ENCODE measurements around the gene DEXI. TPM values are rescaled to one million over a fixed set of nuclear protein-coding genes. Genes with fewer than 3 reads are reported as not detected.

DEXI gene
- 10 to 100 TPM; 19.5 to 35.5 TPM for total RNA-seq
- 10 to 100 TPM; 22.1 to 33.9 TPM for polyA plus RNA-seq
- long read RNA-seq, donor 1, full-length matches to known transcripts: 33 of 33 reads
- long read RNA-seq, donor 1, partial matches to known transcripts: 0 of 33 reads
- long read RNA-seq, donor 1, other reads (novel, unspliced or antisense): 0 of 33 reads
- long read RNA-seq, donor 2, full-length matches to known transcripts: 15 of 25 reads
- long read RNA-seq, donor 2, partial matches to known transcripts: 10 of 25 reads
- long read RNA-seq, donor 2, other reads (novel, unspliced or antisense): 0 of 25 reads
- long read RNA-seq, donor 3, full-length matches to known transcripts: 10 of 10 reads
- long read RNA-seq, donor 3, partial matches to known transcripts: 0 of 10 reads
- long read RNA-seq, donor 3, other reads (novel, unspliced or antisense): 0 of 10 reads
- long read RNA-seq, donor 4, full-length matches to known transcripts: 15 of 31 reads
- long read RNA-seq, donor 4, partial matches to known transcripts: 16 of 31 reads
- long read RNA-seq, donor 4, other reads (novel, unspliced or antisense): 0 of 31 reads
- long read RNA-seq, donor 5, full-length matches to known transcripts: 30 of 30 reads
- long read RNA-seq, donor 5, partial matches to known transcripts: 0 of 30 reads
- long read RNA-seq, donor 5, other reads (novel, unspliced or antisense): 0 of 30 reads

DNA sequence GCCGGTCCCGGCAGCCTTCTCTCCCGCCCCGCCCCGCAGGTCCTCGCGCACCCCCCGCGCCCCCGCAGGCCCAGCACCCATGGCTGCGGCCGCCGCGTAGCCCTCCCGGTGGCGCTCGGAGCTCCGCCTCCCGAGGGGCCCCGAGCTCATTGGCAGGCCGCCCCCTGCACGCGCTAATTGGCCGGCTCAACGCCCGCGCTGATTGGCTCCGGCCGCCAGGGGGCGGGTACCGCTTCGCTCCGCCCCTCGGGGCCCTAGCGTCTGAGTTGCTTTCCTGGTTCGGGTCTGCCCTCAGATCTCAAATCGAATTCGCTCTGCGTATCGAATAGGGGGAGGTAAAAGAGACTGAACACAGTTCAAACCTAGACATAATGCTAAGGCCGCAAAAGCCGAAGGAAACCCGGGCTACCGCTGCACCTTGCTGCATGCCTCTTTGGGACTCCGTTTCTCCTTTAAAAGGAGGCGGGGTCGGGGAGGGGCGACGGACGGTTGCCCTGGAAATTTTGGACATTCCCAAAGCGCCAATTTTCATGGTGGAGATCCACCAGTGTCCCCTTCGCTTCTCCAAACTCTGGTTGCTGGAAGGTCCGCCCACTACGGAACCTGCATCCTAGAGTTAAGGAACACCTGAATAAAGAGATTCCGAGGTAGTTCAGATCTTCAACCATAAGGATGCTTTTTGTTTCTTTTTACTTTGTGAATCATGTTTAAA, at the start of gene DEXI:
DEXI (minus strand) TSS at position 117 of the 712 bp plus-strand sequence. CDS start 463 bp downstream, outside the sequence.
- Histone ChIP-seq H3K27me3 (ENCODE audit: control insufficient read depth in 3 of 3, insufficient read depth in 3 of 3, low read length in 2 of 3) (no peaks in the 10 kb centered on the region), H3K4me3 (peak within 1 kb of the TSS; percentile 50), H3K4me1 (ENCODE audit: control insufficient read depth in 5 of 5, insufficient read depth in 5 of 5, low read length in 5 of 5) (peaks cover 19 to 64% (median 44%) of the 10 kb centered on the region in 5 donors), H3K9ac (ENCODE audit: insufficient read depth in 1 of 2, low read length in 2 of 2) (peak within 1 kb of the TSS; percentile 31 to 81), H3K27ac (ENCODE audit: low read depth in 1 of 2, low read length in 1 of 2) (peak within 1 kb of the TSS; percentile 75 to 93), H3K9me3 (ENCODE audit: control insufficient read depth in 4 of 4, insufficient read depth in 3 of 4, low read length in 3 of 4) (no peaks in the 10 kb centered on the region), H3K36me3 (ENCODE audit: control insufficient read depth in 4 of 4, insufficient read depth in 4 of 4, low read length in 4 of 4) (peaks cover 0 to 4% (median under 1%) of the 10 kb centered on the region in 4 donors)
- peak; percentile 84 for ATAC-seq (ENCODE audit: insufficient read depth, low FRiP score)
- DNase-seq: peak; percentile 92 to 95 (median 95)
- TF ChIP-seq CTCF (IDR thresholded peaks at IDR 0.05; ENCODE audit: control extremely low read depth, extremely low read depth): no peak
- 5 to 6% methylated on average over 55 of the region's 55 CpGs for WGBS, 2 donors

GRCh38 chr16:10990378-10990777, 48.1 kb upstream of the DEXI start:
- Histone ChIP-seq H3K27ac (ENCODE audit: low read depth in 1 of 2, low read length in 1 of 2) (no peak overlapping the region), H3K9ac (ENCODE audit: insufficient read depth in 1 of 2, low read length in 2 of 2) (no peak overlapping the region), H3K4me1 (ENCODE audit: control insufficient read depth in 5 of 5, insufficient read depth in 5 of 5, low read length in 5 of 5) (peaks cover 0 to 5% (median 0%) of the 10 kb centered on the region in 5 donors), H3K9me3 (ENCODE audit: control insufficient read depth in 4 of 4, insufficient read depth in 3 of 4, low read length in 3 of 4) (no peaks in the 10 kb centered on the region), H3K4me3 (no peak overlapping the region), H3K36me3 (ENCODE audit: control insufficient read depth in 4 of 4, insufficient read depth in 4 of 4, low read length in 4 of 4) (peaks cover 0 to 27% (median 8%) of the 10 kb centered on the region in 4 donors), H3K27me3 (ENCODE audit: control insufficient read depth in 3 of 3, insufficient read depth in 3 of 3, low read length in 2 of 3) (no peaks in the 10 kb centered on the region)
- DNase-seq: no peak
- ATAC-seq (ENCODE audit: insufficient read depth, low FRiP score): no peak
- TF ChIP-seq CTCF (IDR thresholded peaks at IDR 0.05; ENCODE audit: control extremely low read depth, extremely low read depth): no peak
- WGBS, 2 donors: 91 to 95% methylated on average over 5 of the region's 5 CpGs

DNA sequence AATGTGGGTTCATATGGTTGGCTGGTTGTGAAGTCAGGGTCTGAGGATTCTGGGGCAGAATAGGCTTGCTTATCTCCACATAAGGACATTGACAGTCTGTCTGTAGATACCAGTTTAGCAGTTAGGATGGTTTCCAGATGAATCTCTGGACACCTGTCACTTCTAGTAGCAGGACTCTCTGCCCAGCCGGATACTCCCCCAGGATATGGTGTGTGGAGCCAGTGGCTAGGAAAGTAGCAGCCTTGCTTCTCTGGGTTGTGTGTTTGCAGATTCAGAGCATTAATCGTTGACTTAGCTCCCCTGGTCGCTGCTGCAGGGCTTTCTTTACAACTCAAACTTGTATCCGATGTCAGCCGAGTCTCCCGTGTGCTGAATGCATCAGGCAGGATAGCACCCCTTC, 47.3 kb upstream of the DEXI start:
- Histone ChIP-seq H3K4me1 (ENCODE audit: control insufficient read depth in 5 of 5, insufficient read depth in 5 of 5, low read length in 5 of 5) (peaks cover 0 to 5% (median 0%) of the 10 kb centered on the region in 5 donors), H3K9ac (ENCODE audit: insufficient read depth in 1 of 2, low read length in 2 of 2) (no peak overlapping the region), H3K27me3 (ENCODE audit: control insufficient read depth in 3 of 3, insufficient read depth in 3 of 3, low read length in 2 of 3) (no peaks in the 10 kb centered on the region), H3K9me3 (ENCODE audit: control insufficient read depth in 4 of 4, insufficient read depth in 3 of 4, low read length in 3 of 4) (no peaks in the 10 kb centered on the region), H3K36me3 (ENCODE audit: control insufficient read depth in 4 of 4, insufficient read depth in 4 of 4, low read length in 4 of 4) (peaks cover 0 to 20% (median 7%) of the 10 kb centered on the region in 4 donors), H3K27ac (ENCODE audit: low read depth in 1 of 2, low read length in 1 of 2) (no peak overlapping the region), H3K4me3 (no peak overlapping the region)
- 91 to 95% methylated on average over 6 of the region's 6 CpGs for WGBS, 2 donors
- no peak for TF ChIP-seq CTCF (IDR thresholded peaks at IDR 0.05; ENCODE audit: control extremely low read depth, extremely low read depth)
- no peak for DNase-seq
- no peak for ATAC-seq (ENCODE audit: insufficient read depth, low FRiP score)
